SIG-M5 (cell line): Measurements from ENCODE around the gene PWWP2A.

Source experiments
- DNase-seq: peaks from one replicate; lab custom pipeline; 2025; lab: John Stamatoyannopoulos, UW

The PWWP2A gene

GRCh38 chr5:160129841-160130240 lies 10.6 kb upstream of the PWWP2A start:
- DNase-seq = no peak

DNA sequence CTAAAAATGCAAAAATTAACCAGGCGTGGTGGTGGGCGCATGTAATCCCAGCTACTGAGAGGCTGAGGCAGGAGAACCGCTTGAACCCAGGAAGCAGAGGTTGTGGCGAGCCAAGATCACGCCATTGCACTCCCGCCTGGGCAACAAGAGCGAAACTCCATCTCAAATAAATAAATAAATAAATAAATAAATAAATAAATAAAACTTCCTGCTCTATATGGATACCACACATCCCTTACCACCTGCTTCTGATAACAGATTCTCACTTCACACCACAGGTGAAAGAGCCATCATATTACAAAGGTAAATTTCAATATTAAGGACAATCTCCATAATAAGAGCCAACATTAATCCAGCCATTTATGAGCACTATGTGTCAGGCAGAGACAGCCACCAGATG lies 9.4 kb upstream of the PWWP2A start:
- DNase-seq = no peak

- DNase-seq = no peak
Observed at GRCh38 chr5:160119905-160120266, 636 bp upstream of the PWWP2A start.

DNA sequence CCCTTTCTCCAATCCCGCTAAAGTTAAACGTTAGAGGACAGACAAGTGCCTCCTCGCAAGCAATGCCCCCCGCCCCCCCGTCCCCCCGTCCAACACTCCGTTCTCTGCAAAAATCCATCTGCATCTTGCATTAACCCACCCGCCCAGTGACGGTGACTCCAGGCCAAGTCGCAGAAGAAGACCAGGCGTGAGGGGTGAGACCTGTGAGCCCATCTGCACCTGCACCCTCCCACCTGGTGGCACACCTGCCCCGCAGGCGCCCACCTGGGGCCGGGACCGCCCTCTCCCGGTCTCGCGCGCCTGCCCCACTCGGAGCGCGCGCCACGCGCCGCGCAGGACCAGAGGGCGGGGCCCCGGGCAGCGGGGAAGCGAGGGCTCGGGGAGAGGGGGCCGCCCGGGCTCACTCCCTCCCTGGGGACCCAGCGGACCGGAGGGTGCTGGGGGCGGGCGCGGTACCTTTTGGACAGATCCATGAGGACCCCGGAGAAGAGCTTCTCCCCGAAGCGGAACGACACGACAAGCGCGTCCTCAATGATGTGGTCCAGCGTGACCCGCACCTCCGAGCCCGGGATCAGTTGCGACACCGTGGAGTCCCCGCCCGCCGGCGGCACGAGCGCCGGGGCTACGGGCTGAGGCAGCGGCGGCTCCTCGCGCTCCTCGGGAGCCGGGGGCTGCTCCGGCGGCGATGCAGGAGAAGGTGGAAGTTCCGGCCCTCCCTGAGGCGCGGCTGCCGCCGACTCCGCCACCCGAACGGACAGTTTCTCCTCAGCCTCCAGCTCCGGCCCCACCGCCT lies 705 bp downstream of the PWWP2A start:
- no peak for DNase-seq

DNA sequence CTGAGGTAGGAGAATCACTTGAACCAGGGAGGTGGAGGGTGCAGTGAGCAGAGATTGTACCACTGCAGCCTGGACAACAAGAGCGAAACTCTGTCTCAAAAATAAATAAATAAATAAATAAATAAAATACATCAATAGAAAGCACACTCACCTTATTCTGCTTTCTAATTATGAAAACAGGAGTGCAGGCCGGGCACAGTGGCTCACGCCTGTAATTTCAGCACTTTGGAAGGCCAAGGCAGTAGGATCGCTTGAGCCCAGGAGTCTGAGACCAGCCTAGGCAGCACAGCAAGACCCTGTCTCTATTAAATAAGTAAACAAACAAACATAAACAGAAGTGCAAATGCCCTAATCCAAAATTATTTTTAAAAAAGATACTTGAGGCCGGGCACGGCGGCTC lies 2.3 kb downstream of the PWWP2A start:
- no peak for DNase-seq

- DNase-seq = no peak
Observed at GRCh38 chr5:160108124-160108523, 11.1 kb downstream of the PWWP2A start.

GRCh38 chr5:160105686-160106360 lies 13.4 kb downstream of the PWWP2A start:
- DNase-seq = peak; percentile 79

DNA sequence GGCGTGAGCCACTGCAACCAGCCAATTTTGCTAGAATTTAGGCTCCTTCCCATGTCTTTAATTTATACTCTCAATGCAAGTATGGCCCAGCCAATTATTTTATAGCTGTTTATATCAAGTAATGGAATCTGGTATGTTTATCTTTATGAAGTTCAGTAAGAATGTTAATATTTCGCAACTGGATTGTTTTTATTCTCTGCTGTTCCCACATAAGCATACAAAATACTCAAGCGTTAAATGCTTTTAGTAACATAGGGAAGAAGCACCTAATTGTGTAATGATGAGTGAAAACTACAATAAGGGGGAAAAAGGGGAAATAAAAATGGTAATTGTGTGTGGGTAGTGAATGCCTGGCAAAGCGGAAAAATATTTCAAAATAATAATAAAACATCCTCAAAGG lies 21.3 kb downstream of the PWWP2A start:
- DNase-seq = peak; percentile 43

- DNase-seq = no peak
Observed at GRCh38 chr5:160096178-160096577, 23.1 kb downstream of the PWWP2A start.

DNA sequence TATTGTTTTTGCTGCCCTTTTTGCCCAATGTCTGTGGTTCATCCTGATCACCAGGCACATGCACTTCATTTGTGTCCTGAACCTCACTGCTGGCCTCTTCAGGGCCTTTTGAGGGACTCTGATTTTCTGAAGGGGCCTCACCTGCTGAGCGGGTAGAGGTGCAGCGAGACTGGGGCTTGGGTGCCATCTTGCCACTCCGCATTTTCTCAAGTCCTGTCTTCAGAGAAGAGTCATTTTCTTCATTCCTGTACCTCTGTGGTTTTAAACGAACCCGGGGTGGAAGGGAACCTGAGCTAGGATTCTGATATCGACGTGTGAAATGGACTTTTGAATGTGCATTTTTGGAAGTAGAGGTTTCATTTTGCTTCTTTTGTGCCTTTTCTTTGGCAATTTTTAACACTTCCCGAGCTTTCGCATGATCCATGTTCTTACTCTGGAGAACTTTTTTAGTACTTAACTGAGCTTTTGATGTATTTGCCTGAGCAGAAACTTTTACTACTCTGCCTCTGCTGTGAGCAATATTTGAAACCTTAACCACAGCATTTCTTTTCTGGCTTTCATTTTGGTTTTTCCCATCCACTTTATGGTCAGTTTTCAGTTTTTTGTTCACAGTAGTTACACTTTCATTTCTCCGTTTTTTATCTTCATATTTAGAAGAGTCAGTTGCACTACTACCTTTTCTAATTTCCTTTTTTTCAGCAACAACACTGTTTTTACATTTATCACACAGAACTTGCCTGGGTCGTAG lies 26.1 kb downstream of the PWWP2A start:
- DNase-seq = no peak

DNA sequence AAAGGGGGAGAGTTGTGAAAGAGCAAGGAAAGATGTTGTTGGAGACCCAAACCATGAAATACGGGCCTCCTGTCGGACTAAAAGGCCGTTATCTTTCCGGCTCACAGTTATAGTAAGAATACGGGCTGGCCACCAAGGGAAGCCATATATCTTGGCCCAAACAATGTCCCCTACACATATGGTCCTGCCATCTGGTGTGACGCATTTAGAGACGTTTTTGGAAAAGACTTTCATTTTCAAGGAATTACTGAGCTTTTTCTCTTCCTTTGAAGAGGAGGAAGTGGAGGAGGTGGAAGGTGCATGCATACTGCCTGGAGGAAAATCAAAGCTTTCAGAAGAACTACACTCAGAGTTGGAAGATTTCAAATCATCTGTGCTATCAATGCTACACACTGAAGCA lies 26.7 kb downstream of the PWWP2A start:
- DNase-seq = no peak

GRCh38 chr5:160090059-160090458 lies 29.2 kb downstream of the PWWP2A start:
- no peak for DNase-seq

DNA sequence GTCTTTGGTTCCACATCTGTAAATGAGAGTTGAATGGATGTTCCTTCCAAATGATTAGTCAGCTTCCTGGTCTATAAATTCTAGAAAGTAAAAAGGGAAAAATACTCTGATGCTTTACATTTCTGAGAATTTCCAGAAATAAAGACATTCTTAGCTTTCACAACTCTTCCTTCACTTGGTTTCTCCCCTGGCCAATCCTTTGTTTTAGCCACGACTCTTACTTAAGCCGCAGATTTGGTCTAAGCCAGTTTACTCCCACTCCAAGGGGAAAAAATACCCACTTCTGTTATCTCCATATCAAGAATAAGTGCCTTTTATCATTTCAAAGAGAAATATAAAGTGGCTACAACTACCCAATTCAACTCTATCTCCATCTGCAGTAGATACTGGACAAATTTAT lies 29.7 kb downstream of the PWWP2A start:
- no peak for DNase-seq

DNA sequence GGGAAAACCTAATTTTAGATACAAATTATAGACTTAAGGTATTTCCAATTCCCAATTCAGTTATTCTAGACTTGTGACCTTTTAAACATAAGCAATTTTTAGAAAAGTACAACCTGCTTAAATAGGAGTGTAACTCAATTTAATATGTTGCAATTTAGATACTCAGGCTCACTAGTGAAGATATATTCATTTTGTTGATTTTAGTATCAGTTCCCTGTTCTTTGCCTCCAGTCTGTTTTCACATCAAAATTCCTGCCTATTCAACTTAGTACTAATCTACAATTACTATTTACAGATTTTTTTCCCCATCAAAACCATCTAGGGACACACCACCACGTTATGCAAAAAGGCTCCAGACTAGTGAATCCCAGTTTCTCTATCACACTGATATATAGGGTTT lies 30.4 kb downstream of the PWWP2A start:
- DNase-seq = no peak

DNA sequence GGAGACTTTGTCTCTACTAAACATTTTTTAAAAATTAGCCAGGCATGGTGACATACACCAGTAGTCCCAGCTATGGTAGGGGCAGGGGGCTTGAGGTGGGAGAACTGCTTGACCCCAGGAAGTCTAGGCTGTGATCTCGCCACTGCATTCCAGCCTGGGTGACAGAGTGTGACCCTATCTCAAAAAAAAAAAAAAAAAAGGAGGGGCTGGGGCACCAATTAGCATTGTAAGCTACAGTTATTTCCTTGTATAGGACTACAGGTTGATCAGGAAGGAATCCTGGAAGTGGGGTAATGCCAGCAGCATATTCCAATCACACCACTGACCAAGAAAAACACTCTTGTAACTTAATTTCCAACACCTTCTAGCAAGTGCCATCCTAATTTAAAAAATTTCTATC lies 32.1 kb downstream of the PWWP2A start:
- DNase-seq = no peak

DNA sequence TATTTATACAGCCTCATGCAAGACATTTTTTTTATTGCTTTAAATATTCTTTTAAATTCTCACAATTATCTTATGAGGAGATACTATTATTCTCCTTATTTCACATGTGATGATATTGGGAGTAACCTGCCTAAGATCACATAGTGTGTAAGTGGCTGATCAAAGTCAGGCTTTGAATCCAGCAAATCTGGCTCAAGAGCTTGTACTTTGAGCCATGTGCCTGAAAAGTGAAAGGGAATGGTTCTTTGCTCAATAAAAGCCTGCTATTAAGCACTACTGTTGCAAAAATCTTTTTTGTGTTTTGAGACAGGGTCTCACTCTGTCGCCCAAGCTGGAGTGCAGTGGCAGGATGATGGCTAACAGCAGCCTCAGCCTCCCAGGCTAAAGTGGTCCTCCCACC lies 35.1 kb downstream of the PWWP2A start:
- no peak for DNase-seq

DNA sequence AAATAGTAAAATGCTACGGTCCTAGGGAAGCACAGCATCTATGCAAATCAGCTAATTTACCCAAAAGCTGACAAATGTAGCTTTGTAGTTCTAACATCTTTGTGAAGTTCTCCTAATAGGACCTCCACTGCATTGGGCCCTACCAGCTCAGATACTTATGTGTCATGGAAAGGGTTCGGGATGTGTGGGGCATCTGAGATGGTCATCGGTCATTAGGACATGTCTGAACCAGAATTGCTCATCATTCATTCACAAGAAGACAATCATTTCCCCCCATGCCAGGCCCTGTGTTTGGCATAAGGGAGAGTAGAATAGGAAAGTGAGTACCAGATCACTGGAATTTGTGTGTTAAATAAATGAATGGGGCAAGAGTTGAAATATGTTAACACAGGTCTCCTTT lies 35.7 kb downstream of the PWWP2A start:
- DNase-seq = no peak

DNA sequence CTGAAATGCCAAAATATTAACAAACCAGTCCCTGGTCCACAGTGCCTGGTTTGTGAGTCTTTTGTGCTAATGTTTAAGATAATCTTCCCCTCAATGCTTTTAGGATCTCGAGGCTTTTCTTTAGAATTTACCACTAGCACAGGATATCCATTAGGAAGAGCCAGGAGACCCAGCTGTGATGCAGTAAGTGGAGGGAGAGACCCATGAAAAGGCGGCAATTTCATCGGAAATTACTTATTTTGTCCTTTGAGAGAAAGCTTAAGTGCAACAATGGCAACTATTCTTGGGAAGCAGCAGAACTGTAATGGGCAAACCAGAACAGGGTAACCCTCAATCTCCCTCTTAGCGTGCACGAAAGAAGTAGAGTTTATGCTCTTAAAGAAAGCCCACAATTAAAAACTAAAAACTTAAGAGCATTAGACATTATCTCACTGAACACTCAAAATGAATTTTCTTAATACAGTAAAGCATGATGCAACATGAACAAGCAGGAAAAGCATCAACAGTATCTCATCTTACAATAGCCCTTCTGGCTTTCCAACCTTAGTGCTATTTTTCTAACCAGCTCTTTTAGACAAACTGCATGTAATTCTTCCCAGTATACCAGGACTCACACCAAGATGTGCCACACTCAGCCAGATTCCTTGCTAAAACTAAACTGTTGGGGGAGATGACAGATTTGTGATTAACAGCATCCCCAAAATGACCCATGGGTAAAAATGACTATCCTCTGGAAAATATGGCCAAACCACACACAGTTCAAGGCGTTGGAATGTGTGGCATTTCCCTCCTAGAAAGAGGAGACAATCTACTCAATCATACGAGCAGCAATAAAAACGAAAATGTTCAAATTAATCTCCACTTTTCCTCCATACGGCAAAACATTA lies 36.4 kb downstream of the PWWP2A start:
- DNase-seq = no peak

- DNase-seq = no peak
Observed at GRCh38 chr5:160081495-160081894, 37.8 kb downstream of the PWWP2A start.

DNA sequence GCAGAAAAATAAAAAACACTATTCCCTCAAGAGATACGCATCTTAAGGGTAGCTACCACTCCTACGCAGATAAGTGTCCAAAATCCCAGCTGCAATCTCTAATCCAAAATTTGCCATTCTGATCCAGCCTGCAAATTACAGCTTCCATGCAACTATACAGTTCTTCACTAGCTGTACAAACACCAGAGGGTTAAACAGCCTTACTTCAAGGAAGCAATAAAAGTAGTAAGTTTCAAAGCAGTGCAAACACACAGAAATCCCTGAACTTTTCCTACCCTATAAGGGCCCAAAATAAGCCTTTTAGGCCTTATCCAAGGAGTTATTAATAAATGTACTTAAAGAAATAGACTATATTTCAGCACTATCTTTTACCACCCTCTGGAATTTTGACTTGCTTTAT lies 39.5 kb downstream of the PWWP2A start:
- DNase-seq = no peak

DNA sequence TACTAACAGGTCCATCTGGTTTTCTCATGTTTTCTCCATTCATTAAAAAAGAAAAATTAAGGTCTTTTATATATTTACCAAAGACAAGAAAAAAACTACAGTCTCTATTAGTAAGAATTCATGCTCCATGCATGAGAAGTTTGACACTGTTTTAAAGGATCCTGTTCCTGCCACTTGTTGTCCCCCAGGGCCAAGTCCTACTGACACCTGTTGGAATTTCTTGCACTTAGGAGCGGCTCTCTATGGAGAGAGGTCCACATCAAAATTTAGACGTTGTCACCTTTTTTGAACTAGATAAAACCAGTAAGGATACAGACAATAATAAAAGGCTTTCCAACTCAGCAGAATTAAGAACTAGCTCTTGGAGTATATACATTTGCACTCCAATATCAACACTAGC lies 42.3 kb downstream of the PWWP2A start:
- no peak for DNase-seq

GRCh38 chr5:160075073-160075472 lies 44.2 kb downstream of the PWWP2A start:
- no peak for DNase-seq
